RWPE2 (cell line): ENCODE measurements around the gene GPRIN2.

Source experiments
- ATAC-seq: fragments of 200-7000 bp; cut with Tn5 transposase; 3 replicates; pipeline ENCODE4 v1.9.1; 2021; ENCODE audit warnings: low read depth
- DNase-seq: peaks from one replicate; pipeline ENCODE4 v3.0.0-alpha.2; 2020; ENCODE audit warnings: low spot score
- H3K27ac ChIP-seq: fragments of 450-650 bp; 2 replicates; pipeline ENCODE4 v1.5.1; 2017; ENCODE audit warnings: mild to moderate bottlenecking; ENCODE audit not compliant: poor library complexity, severe bottlenecking
- H3K27me3 ChIP-seq: fragments of 250-450 bp; sonication (Bioruptor Pico); 2 replicates; pipeline ENCODE4 v1.5.1; 2021; ENCODE audit warnings: mild to moderate bottlenecking, moderate library complexity; ENCODE audit not compliant: insufficient read depth, poor library complexity, severe bottlenecking
- H3K36me3 ChIP-seq: fragments of 250-450 bp; sonication (Bioruptor Pico); 2 replicates; pipeline ENCODE4 v1.5.1; 2020; ENCODE audit warnings: low read depth, mild to moderate bottlenecking, moderate library complexity
- H3K4me1 ChIP-seq: fragments of 250-450 bp; sonication (Bioruptor Pico); 2 replicates; pipeline ENCODE4 v1.5.1; 2021; ENCODE audit warnings: mild to moderate bottlenecking, moderate library complexity; ENCODE audit not compliant: insufficient read depth, poor library complexity, severe bottlenecking
- H3K4me3 ChIP-seq: fragments of 250-450 bp; sonication (Bioruptor Pico); 2 replicates; pipeline ENCODE4 v1.5.1; 2021; ENCODE audit warnings: mild to moderate bottlenecking, moderate library complexity; ENCODE audit not compliant: severe bottlenecking
- H3K9me3 ChIP-seq: fragments of 250-450 bp; sonication (Bioruptor Pico); 2 replicates; pipeline ENCODE4 v1.5.1; 2021; ENCODE audit warnings: mild to moderate bottlenecking, moderate library complexity; ENCODE audit not compliant: severe bottlenecking
- CTCF ChIP-seq: fragments of 450-650 bp; IDR thresholded peaks from one replicate; pipeline ENCODE4 v1.5.1; 2017; ENCODE audit warnings: mild to moderate bottlenecking, moderate library complexity; ENCODE audit not compliant: poor library complexity, severe bottlenecking

The GPRIN2 gene

GRCh38 chr10:46548498-46549090, 7.9 kb downstream of the GPRIN2 start:
- Histone ChIP-seq H3K36me3 (no peaks in the 10 kb centered on the region), H3K27ac (no peak overlapping the region), H3K4me1 (no peaks in the 10 kb centered on the region), H3K27me3 (no peaks in the 10 kb centered on the region), H3K4me3 (no peak overlapping the region), H3K9me3 (no peaks in the 10 kb centered on the region)
- no peak for TF ChIP-seq CTCF
- 0 out of 3 replicates have a peak, but pooled peaks have one; percentile 5 for ATAC-seq
- DNase-seq = peak; percentile 73

GRCh38 chr10:46547541-46548497, 8.6 kb downstream of the GPRIN2 start:
- ATAC-seq = no peak
- H3K36me3 ChIP-seq = no peaks in the 10 kb centered on the region
- no peaks in the 10 kb centered on the region for H3K9me3 ChIP-seq
- H3K27ac ChIP-seq = no peak overlapping the region
- H3K27me3 ChIP-seq = no peaks in the 10 kb centered on the region
- no peaks in the 10 kb centered on the region for H3K4me1 ChIP-seq
- no peak overlapping the region for H3K4me3 ChIP-seq
- DNase-seq = peak; percentile 69
- TF ChIP-seq CTCF = no peak

- H3K27ac ChIP-seq = no peak overlapping the region
- no peaks in the 10 kb centered on the region for H3K9me3 ChIP-seq
- no peak for TF ChIP-seq CTCF
- DNase-seq (peak; percentile 79), ATAC-seq (peak; percentile 55)
- H3K4me3 ChIP-seq = no peak overlapping the region
- no peaks in the 10 kb centered on the region for H3K36me3 ChIP-seq
- H3K4me1 ChIP-seq = no peaks in the 10 kb centered on the region
- H3K27me3 ChIP-seq = no peaks in the 10 kb centered on the region
These were observed 9.6 kb downstream of the GPRIN2 start for GRCh38 chr10:46546591-46547540.

- DNase-seq (peak; percentile 76), ATAC-seq (no peak)
- Histone ChIP-seq H3K36me3 (no peaks in the 10 kb centered on the region), H3K9me3 (no peaks in the 10 kb centered on the region), H3K27me3 (no peaks in the 10 kb centered on the region), H3K4me1 (no peaks in the 10 kb centered on the region), H3K4me3 (no peak overlapping the region), H3K27ac (no peak overlapping the region)
- no peak for TF ChIP-seq CTCF
These were observed 10.4 kb downstream of the GPRIN2 start for GRCh38 chr10:46545861-46546590.
